Activated CD4-positive, alpha-beta T cell treated with anti-CD3 and anti-CD28 coated beads, Interleukin-2, amount 10 ng/mL, durations not matched to agents 24 days and 14 days (primary cell): ENCODE measurements around the gene RPS6KL1. TPM values are rescaled to one million over a fixed set of nuclear protein-coding genes. Genes with fewer than 3 reads are reported as not detected.

ENCODE experiments used
- DNase-seq: peaks from one replicate; pipeline ENCODE4 v3.0.0; 2022
- H3K27ac Mint-ChIP-seq: one replicate; pipeline ENCODE4 v1.8.0; 2022; ENCODE audit warnings: mild to moderate bottlenecking, mixed read lengths
- H3K27me3 Mint-ChIP-seq: one replicate; pipeline ENCODE4 v1.8.0; 2022; ENCODE audit warnings: mixed read lengths
- H3K36me3 Mint-ChIP-seq: one replicate; pipeline ENCODE4 v1.8.0; 2022; ENCODE audit warnings: low read depth, mild to moderate bottlenecking, mixed read lengths
- H3K4me1 Mint-ChIP-seq: one replicate; pipeline ENCODE4 v1.8.0; 2021; ENCODE audit warnings: mixed read lengths
- H3K4me3 Mint-ChIP-seq: one replicate; pipeline ENCODE4 v1.8.0; 2022; ENCODE audit warnings: mild to moderate bottlenecking, moderate library complexity, mixed read lengths
- H3K9me3 Mint-ChIP-seq: one replicate; pipeline ENCODE4 v1.8.0; 2021; ENCODE audit warnings: mixed read lengths
- intact Hi-C: fragments of 100-400 bp; cut with micrococcal nuclease; formaldehyde crosslinking; loops from one replicate; pipeline ENCODE4 v1.15.1; 2023
- total RNA-seq: library from RNA; stranded (reverse); gene quantifications from 2 replicates; pipeline ENCODE4 v1.2.3, GENCODE V29; 2022

Gene RPS6KL1
- total RNA-seq, 1 donor from 2014 or later: 9.6 TPM

GRCh38 chr14:74955229-74956026 is 32.4 kb upstream of the RPS6KL1 start, which contains the start of gene PGF:
Gene PGF (minus strand): TSS chr14:74955597. CDS start chr14:74955242, 355 bp downstream.
- H3K27me3 Mint-ChIP-seq: peaks cover 12% of the 10 kb centered on the region
- H3K4me3 Mint-ChIP-seq: peak within 1 kb of the TSS; percentile 59
- intact Hi-C loops: no loop called here
- H3K36me3 Mint-ChIP-seq: no peaks in the 10 kb centered on the region
- H3K4me1 Mint-ChIP-seq: no peaks in the 10 kb centered on the region
- no peak within 1 kb of the TSS for H3K27ac Mint-ChIP-seq
- DNase-seq: peak; percentile 82
- H3K9me3 Mint-ChIP-seq: no peaks in the 10 kb centered on the region

GRCh38 chr14:74954947-74955228 is 31.8 kb upstream of the RPS6KL1 start:
- H3K27me3 Mint-ChIP-seq: peaks cover 13% of the 10 kb centered on the region
- peak overlapping the region; percentile 59 for H3K4me3 Mint-ChIP-seq
- DNase-seq: no peak
- no peaks in the 10 kb centered on the region for H3K4me1 Mint-ChIP-seq
- intact Hi-C loops: no loop called here
- H3K36me3 Mint-ChIP-seq: no peaks in the 10 kb centered on the region
- no peak overlapping the region for H3K27ac Mint-ChIP-seq
- H3K9me3 Mint-ChIP-seq: no peaks in the 10 kb centered on the region

GRCh38 chr14:74954232-74954946 is 31.3 kb upstream of the RPS6KL1 start:
- Mint-ChIP-seq H3K27ac (no peak overlapping the region), H3K9me3 (no peaks in the 10 kb centered on the region), H3K27me3 (peaks cover 13% of the 10 kb centered on the region), H3K36me3 (no peaks in the 10 kb centered on the region), H3K4me1 (no peaks in the 10 kb centered on the region), H3K4me3 (no peak overlapping the region)
- intact Hi-C loops: no loop called here
- DNase-seq: no peak

GRCh38 chr14:74953686-74954085 is 30.6 kb upstream of the RPS6KL1 start:
- Mint-ChIP-seq H3K36me3 (no peaks in the 10 kb centered on the region), H3K4me3 (no peak overlapping the region), H3K27ac (no peak overlapping the region), H3K9me3 (no peaks in the 10 kb centered on the region), H3K4me1 (no peaks in the 10 kb centered on the region), H3K27me3 (peaks cover 13% of the 10 kb centered on the region)
- no peak for DNase-seq
- intact Hi-C loops: no loop called here

GRCh38 chr14:74952697-74953484 is 29.8 kb upstream of the RPS6KL1 start:
- peaks cover 13% of the 10 kb centered on the region for H3K27me3 Mint-ChIP-seq
- no peaks in the 10 kb centered on the region for H3K4me1 Mint-ChIP-seq
- DNase-seq: no peak
- intact Hi-C loops: no loop called here
- H3K27ac Mint-ChIP-seq: no peak overlapping the region
- H3K9me3 Mint-ChIP-seq: no peaks in the 10 kb centered on the region
- H3K36me3 Mint-ChIP-seq: no peaks in the 10 kb centered on the region
- no peak overlapping the region for H3K4me3 Mint-ChIP-seq

GRCh38 chr14:74952180-74952665 is 29.2 kb upstream of the RPS6KL1 start:
- no peak overlapping the region for H3K4me3 Mint-ChIP-seq
- H3K27ac Mint-ChIP-seq: no peak overlapping the region
- peaks cover 13% of the 10 kb centered on the region for H3K27me3 Mint-ChIP-seq
- intact Hi-C loops: no loop called here
- no peak for DNase-seq
- no peaks in the 10 kb centered on the region for H3K4me1 Mint-ChIP-seq
- H3K9me3 Mint-ChIP-seq: no peaks in the 10 kb centered on the region
- no peaks in the 10 kb centered on the region for H3K36me3 Mint-ChIP-seq

- H3K4me1 Mint-ChIP-seq: peaks cover under 1% of the 10 kb centered on the region
- no peaks in the 10 kb centered on the region for H3K36me3 Mint-ChIP-seq
- H3K9me3 Mint-ChIP-seq: no peaks in the 10 kb centered on the region
- H3K27me3 Mint-ChIP-seq: peaks cover 9% of the 10 kb centered on the region
- intact Hi-C loops: no loop called here
- no peak for DNase-seq
- no peak overlapping the region for H3K4me3 Mint-ChIP-seq
- no peak overlapping the region for H3K27ac Mint-ChIP-seq
Observed at GRCh38 chr14:74951443-74952179, 28.6 kb upstream of the RPS6KL1 start.

GRCh38 chr14:74950795-74951442 is 27.9 kb upstream of the RPS6KL1 start:
- intact Hi-C loops: no loop called here
- no peak overlapping the region for H3K4me3 Mint-ChIP-seq
- H3K4me1 Mint-ChIP-seq: peaks cover 5% of the 10 kb centered on the region
- no peaks in the 10 kb centered on the region for H3K36me3 Mint-ChIP-seq
- no peak overlapping the region for H3K27ac Mint-ChIP-seq
- peaks cover 2% of the 10 kb centered on the region for H3K27me3 Mint-ChIP-seq
- DNase-seq: no peak
- H3K9me3 Mint-ChIP-seq: no peaks in the 10 kb centered on the region

- intact Hi-C loops: loop anchor here (10.0 kb wide), 2 partner anchors 85 to 355 kb away; no protein-coding TSS in a partner anchor
- H3K4me1 Mint-ChIP-seq: peaks cover 5% of the 10 kb centered on the region
- no peaks in the 10 kb centered on the region for H3K36me3 Mint-ChIP-seq
- DNase-seq: no peak
- no peak overlapping the region for H3K27ac Mint-ChIP-seq
- peaks cover 2% of the 10 kb centered on the region for H3K27me3 Mint-ChIP-seq
- H3K4me3 Mint-ChIP-seq: no peak overlapping the region
- H3K9me3 Mint-ChIP-seq: no peaks in the 10 kb centered on the region
Observed at GRCh38 chr14:74949859-74950573, 27.0 kb upstream of the RPS6KL1 start.

GRCh38 chr14:74949191-74949601 is 26.1 kb upstream of the RPS6KL1 start:
- H3K27ac Mint-ChIP-seq: no peak overlapping the region
- no peak overlapping the region for H3K4me3 Mint-ChIP-seq
- peaks cover 2% of the 10 kb centered on the region for H3K27me3 Mint-ChIP-seq
- intact Hi-C loops: loop anchor here (10.0 kb wide), 2 partner anchors 84 to 356 kb away; no protein-coding TSS in a partner anchor
- no peak for DNase-seq
- H3K9me3 Mint-ChIP-seq: no peaks in the 10 kb centered on the region
- peaks cover 5% of the 10 kb centered on the region for H3K4me1 Mint-ChIP-seq
- H3K36me3 Mint-ChIP-seq: no peaks in the 10 kb centered on the region

GRCh38 chr14:74948228-74949175 is 25.4 kb upstream of the RPS6KL1 start:
- Mint-ChIP-seq H3K9me3 (no peaks in the 10 kb centered on the region), H3K4me1 (peaks cover 5% of the 10 kb centered on the region), H3K36me3 (no peaks in the 10 kb centered on the region), H3K27me3 (peaks cover 2% of the 10 kb centered on the region), H3K27ac (no peak overlapping the region), H3K4me3 (no peak overlapping the region)
- DNase-seq: no peak
- intact Hi-C loops: loop anchor here (10.0 kb wide), 2 partner anchors 84 to 356 kb away; no protein-coding TSS in a partner anchor
